Measurements from ENCODE around the gene PNMA8B. TPM values are rescaled to one million over a fixed set of nuclear protein-coding genes. Genes with fewer than 3 reads are reported as not detected.
"Not testable (repeated sequence)": the region's sequence is repeated elsewhere in the genome, so short reads cannot be mapped to it uniquely, and the experiment has no call there.

The PNMA8B gene, protein sequence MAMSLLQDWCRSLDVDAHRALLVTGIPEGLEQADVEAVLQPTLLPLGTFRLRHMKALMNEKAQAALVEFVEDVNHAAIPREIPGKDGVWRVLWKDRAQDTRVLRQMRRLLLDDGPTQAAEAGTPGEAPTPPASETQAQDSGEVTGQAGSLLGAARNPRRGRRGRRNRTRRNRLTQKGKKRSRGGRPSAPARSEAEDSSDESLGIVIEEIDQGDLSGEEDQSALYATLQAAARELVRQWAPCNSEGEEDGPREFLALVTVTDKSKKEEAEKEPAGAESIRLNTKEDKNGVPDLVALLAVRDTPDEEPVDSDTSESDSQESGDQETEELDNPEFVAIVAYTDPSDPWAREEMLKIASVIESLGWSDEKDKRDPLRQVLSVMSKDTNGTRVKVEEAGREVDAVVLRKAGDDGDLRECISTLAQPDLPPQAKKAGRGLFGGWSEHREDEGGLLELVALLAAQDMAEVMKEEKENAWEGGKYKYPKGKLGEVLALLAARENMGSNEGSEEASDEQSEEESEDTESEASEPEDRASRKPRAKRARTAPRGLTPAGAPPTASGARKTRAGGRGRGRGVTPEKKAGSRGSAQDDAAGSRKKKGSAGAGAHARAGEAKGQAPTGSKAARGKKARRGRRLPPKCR
- total RNA-seq: under 0.01 and 0.17 TPM in 2 replicates

DNA sequence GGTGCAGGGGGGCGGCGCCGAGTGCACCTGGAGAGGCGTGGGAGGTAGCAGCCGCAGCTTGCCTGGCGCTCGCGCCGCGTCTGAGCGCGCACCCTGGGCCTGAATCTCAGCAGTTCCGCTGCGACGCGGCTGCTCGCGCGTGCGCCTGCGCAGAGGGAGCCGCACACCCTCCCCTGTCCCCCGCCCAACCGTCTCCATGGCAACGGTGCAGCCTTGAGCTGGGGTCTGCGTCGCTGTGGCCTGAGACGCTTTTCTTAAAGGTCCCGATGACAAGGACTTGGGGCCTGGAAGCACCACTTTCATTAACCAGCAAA is at the start of gene PNMA8B:
Gene PNMA8B, minus strand, starts transcription at position 82 of the 314 bp plus-strand sequence. CDS start 402 bp downstream, outside the sequence.
- no peak for DNase-seq

DNA sequence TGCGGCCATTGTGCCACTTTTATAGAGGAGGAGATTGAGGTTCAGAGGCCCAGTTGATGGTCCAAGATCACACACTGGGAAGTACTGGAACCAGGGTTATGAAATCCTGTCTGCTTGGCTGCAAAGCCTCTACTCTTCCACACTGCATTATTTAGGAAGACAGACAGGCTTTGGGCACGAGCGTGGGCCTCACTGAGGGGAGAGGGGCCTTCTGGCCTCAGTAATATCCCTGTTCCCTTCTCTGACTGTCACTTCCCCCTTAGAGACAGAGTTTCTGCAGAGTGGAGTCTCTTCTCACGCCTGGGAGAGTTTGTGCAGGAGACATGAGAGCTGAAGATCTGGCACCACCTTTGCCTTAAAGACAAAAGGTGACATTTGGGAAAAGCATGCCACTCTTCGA is 49.0 kb upstream of the PNMA8B start:
- DNase-seq: no peak

DNA sequence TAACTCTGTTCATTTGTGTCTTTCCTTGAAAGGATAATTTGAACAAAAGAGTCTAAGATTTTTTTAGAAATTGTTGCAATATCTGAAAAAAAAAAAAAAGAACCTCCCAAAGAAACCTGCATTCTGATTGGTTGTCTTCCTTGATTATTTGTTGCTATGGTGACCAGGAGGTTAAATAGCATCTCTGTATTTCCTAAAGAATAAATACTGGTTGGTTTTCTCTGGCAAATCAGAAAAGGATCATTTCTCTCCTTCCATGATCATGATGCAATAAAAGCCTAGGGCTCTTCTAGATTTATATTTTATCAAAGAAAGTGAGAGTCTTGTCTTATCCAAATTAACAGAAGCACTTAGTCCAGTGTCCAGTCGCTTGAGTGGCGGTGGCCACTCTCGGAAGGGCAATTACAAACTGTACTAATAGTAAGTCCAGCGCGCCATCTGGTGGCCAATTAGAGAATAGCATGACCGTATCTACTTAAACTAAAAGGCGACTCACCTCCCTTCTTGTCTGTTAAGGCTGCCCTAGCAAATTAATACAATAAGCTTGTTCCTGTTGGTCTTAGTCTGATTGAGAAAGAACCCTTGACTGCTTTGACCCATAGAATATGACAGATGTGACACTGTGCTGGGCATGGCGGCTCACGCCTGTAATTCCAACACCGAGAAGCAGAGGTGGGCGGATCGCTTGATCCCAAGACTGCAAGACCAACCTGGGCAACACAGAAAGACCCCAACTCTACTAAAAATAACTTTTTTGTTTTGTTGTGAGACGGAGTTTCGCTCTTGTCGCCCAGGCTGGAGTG is 47.0 kb upstream of the PNMA8B start:
- DNase-seq: peak; percentile 93

DNA sequence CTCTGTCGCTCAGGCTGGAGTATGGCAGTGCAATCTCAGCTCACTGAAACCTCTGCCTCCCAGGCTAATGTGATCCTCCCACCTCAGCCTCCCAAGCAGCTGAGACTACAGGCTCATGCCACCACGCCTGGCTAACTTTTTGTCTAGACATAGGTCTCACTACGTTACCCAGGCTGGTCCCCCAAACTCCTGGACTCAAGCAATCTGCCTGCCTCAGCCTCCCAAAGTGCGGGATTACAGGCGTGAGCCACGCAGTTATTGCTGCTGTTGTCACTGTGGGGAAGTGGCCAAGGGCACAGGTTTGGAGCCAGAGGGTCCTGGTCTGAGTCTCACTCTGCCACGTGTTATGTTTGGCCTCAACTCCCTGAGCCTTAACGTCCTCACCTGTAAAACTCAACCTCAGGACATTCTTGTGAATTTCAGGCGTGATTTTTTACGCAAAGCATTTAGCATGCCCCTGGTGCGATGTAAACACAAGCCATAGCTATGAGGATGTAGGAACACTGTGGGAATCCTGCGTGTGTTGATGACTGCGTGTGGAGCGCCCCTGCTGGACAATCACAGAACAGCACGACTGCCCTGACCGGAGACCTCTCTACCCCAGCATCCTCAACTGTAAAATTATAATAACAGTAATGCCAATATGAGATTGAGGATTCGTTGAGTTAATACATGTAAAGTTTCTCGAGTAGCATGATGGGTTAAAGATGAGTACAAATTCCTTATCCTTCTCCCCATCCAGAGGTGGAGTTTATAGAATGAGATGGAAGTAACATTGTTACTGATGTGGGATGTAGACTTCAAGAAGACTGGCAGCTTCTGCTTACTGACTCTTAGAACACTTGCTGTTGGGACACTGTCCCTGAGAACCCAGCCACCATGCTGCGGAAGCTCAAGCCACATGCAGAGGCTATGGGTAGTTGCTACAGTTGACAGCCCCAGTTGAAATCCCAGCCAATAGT is 41.8 kb upstream of the PNMA8B start:
- peak; percentile 72 for DNase-seq

DNA sequence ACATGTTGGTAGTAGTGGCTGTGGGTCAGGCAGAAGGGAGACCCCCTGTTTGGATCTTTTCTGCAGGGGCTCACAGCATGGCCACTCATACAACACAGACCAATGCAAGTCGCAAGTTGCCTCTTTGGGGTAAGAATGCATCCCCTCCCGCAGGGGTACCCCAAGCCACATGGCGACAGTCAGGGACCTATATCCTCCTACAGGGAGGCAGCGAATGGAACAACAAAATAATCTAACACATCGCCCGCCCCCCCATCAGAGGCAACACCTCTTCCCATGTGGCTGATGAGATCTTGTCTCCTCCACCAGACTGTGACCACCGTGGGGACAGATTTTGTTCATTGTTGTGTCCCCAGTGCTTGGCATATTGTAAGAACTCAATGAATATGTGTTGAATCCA is 40.7 kb upstream of the PNMA8B start:
- DNase-seq: no peak

DNA sequence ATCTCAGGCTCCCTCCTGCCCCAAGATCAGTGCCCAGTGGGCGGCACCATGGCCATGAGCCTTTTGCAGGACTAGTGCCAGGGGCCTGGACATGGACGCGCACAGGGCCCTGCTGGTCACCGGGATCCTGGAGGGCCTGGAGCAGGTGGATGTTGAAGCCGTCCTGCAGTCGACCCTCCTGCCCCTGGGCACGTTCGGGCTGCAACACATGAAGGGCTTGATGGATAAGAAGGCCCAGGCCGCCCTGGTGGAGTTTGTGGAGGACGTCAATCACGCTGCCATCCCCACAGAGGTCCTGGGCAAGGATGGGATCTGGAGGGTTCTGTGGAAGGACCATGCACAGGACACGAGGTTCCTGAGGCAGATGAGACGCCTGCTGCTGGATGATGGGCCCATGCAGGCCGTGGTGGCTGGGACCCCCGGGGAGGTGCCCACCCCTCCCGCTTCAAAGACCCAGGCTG is 38.0 kb upstream of the PNMA8B start:
- DNase-seq: no peak

DNA sequence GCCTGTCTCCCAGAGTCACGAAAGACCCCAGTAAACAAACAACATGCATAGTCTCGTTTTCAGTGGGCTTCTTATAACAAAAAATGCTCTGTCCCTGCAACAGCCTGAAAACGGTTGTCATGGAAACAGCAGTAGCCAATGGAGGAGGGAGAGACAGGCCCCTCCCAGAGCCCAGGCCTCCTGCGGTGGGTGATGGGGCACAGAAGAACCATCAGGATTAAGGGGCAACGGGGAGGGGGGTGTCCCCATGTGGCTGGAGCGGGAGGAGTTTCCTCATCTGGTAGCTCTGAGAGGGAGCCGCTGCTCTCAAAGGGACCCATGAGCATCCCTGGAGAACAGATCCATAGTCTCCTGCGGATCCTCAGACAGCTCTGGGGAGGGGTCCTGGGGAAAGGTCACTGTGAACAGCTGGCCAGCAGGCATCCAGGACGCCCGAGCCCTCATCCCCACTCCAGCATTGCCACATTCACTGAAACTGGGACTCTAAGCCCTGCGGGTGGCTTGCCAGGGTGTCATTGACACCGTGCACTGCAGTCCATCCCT is 37.5 kb upstream of the PNMA8B start:
- DNase-seq: no peak

DNA sequence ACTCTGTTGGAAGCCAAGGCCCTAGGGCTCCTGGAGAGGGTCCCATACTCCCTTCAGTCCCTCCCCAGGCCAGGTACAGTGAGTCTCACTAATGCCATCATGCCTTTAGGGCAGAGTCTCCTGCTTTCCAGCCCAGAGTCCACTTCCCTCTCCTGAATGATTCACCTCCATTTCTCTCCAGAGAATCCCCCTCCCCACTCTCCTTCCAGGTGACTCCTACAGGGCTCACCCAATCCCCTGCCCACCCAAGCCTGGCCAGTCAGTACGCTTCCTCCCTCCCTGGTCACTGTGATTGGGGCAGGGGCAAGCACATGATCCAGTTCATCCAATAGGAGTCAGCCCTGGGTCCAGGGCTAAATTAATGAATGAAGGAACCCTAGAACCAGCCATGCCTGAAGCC is 35.0 kb upstream of the PNMA8B start:
- peak; percentile 11 for DNase-seq

DNA sequence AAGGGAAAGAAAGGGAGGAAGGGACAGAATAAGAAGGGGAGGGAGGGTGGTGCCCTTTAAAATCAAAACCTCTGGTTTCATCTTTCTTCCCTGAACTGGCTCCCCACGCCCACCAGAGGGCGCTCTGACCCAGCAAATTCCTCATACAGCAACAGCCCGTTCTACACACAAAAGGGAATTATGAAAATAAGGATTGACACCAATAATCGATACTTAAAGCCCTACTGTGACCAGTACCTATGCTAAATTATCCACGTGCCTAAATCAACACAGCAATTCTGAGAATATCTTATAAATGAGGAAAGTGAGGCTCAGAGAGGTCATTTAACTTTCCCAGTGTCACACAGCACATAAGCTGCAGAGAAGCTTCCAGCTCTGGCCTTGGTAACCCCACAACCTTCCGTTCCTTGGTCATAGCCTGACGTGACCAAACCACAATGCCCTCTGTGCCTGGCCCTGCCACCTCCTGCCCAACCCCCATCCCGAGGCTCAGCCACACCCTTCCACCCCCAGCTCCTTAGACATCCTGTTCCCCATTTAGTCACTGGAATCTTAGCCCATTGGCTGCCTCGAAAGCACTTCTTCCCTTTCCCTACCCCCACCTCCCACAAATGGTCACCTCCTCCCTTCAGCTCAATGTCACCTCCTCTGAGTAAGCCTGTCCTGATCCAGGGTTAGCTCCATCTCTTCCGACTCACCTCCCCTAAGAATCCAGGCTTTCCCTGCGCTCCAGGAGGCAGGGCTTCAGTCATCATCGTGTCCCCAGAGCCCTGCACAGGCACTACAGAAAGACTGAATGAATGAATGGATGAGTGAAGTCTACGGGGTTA is 34.2 kb upstream of the PNMA8B start:
- DNase-seq: peak; percentile 78

DNA sequence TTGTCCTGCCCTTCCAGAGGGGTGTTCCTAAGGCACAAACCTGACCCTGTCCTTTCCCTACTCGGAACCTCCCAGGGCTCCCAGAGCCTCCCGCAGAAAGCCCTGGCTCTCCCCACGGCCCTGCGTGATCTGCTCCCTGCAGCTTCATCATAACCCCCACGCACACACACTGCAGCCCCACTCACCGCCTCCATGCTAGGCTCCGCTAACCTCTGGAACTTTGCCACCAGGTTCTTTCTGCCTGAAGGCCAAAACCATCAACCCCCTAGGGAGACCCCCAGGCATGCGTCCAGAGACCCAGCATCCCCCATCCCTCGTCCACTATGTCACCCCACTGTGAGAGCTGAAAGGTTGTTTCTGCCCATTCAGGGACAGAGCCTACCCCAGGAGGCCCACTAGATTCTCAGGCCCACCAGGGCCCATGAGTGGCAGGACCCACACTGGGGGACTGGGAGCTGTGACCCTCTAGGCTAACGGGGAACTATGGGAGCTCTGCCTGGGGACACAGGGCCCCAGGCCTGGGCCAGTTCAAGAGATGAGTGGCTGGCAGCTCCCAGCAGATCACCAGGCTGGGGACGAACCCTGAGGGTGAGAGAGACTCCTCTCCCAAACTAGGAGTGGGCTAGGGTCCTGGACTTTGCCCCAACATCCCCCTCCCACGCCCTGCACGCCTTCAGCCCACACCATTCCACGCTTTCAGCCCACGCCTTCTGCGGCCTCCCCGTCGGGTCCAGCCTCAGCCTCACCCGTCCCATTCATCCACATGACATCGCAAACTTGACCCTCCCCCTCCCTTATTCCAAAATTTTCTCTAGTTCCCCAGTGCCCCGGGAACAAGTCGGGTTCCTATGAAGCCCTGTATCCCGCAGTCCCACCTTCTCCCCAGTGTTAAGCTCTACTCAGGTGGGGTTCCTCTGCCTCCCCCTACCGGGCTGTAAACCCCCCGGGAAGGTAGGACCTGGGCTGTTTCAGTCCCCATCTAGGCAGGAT is 33.2 kb upstream of the PNMA8B start:
- no peak for DNase-seq

DNA sequence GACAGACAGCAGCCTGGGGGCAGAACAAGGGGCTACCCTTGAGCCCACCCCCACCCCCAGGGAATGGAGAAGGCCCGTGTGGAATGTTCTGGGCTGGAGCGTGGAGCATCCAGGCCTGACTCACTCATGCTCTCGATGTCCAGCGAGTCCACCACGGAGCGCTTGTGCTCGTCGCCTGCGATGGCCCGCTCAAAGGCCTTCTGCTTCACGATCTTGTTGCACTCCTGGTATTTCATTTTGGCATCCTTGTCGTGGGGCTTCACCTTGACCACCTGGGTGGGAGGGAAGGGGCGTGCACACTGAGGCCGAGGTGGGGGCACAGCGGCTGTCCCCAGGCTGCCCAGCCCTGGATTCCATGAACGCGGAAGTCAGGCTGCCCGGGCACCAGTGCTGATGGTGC is 31.1 kb upstream of the PNMA8B start:
- DNase-seq: not testable (repeated sequence)

DNA sequence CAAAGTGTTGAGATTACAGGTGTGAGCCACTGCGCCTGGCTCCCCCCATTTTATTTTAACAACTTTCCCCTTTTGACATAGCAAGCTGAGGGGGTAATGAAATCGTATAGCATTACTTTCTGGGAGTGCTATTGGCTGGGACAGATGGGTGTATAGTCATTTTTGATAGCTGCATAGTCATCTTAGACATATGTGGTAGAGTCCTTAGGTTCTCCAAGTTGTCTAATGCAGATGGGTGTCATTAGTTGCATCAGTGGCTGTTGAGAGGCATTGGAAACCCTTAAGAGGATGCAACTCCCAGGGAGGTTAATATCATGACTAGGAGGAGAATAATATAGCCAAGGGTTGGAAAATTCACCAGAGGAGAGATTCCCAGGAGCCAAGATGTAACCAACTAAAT is 28.6 kb upstream of the PNMA8B start:
- DNase-seq: no peak

DNA sequence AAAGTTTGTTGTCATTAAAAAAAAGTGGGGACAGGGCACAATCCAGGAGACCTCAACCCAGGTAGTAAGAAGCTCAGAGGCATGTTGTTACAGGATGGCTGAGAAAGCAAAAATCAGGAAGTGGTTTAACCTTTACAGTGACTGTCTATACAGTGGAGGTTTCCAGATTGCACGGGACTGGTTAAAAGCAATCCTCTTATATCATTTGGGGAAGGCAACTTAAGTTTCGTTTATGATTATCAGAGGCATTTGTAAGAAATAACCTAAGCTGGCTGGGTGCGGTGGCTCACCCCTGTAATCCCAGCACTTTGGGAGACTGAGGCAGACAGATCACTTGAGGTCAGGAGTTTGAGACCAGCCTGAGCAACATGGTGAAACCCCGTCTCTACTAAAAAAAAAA is 27.3 kb upstream of the PNMA8B start:
- not testable (repeated sequence) for DNase-seq

DNA sequence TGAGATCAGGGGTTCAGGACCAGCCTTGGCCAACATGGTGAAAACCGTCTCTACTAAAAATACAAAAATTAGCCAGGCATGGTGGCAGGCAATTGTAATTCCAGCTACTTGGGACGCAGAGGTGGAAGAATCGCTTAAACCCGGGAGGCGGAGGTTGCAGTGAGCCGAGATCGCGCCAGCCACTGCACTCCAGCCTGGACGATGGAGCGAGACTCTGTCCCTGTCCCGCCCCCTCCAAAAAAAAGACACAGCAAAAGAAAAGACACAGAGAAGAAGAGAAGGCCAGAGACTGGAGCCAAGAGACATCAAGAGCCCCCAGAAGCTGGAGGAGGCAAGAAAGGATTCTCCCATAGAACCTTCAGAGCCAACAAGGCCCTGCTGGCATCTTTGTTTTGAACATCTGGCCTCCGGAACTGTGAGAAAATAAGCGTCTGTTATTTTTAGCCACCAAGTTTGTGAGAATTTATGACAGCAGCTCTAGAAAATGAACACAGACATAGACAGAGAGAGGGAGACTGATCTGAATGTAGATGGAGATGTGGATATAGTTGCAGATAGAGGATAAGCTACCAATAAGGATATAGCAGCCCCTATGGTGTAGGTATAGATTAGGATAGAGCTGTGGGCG is 25.7 kb upstream of the PNMA8B start:
- DNase-seq: no peak

DNA sequence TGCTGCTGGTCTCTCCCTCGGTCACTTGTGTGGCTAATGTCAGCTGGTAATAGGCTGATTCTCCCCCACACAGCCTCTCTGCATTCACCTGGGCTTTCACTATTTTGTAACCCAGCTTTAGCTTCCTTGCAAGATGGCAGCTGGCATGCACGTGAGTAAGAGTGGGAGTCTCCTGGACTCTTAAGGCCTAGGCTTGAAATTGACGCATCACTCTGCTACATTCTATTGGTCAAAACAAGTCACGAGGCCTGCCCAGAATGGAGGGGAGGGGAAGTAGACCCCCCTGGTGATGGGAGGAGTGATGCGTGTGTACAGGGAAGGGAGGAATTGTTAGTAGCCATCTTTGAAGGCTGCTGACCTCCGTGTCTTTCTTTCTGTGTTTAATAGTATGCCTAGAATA is 24.9 kb upstream of the PNMA8B start:
- no peak for DNase-seq

DNA sequence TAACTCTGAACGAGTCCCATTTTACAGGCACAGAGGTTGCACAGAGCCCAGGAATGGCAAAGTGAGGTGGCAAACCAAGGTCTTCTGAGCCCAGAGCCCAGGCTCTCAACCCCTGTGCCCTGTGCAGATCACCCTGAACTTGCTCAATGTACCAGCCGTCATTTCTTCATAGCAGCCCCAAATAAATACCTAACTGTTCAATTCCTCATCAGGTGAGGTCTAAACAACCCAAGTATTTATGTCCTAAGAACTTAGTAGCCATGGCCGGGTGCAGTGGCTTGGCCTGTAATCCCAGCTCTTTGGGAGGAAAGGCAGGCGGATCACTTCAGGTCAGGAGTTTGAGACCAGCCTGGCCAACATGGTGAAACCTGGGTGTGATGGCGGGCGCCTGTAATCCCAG is 21.8 kb upstream of the PNMA8B start:
- no peak for DNase-seq

DNA sequence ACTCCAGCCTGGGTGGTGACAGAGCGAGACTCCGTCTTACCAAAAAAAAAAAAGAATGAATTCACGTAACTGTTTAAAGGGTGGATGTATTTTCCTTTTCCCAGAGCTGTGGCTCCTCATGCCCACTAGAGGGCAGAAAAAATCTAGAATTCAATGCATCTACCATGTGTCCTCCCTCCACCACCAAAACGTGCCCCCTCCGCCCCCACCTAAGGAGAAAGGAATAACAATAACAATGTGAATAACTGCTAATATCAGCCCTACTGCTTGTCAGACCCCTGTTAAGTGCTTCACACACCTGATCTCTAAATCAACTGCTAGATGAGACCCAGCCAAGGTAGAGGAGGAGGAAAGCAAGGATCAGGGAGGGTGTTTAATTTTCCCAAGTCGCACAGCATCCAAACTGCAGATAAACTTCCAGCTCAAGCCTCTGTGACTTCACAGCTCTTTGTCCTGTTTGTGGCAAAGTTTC is 20.2 kb upstream of the PNMA8B start:
- peak; percentile 58 for DNase-seq

DNA sequence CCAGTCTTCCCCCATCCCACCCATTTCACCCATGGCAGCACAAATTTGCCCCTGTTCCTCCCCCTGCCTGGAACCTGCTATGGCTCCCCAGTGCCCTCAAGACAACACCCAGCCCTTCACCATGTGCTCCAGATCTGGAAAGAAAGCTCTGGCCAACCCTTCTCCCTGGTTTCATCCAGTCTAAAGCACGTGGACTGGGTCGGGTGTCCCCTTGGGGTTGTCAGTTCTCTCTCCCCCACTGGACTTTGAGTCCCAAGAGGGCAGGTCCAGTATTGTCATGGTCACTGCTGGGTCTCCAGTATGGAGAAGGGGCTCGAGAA is 19.6 kb upstream of the PNMA8B start:
- no peak for DNase-seq

DNA sequence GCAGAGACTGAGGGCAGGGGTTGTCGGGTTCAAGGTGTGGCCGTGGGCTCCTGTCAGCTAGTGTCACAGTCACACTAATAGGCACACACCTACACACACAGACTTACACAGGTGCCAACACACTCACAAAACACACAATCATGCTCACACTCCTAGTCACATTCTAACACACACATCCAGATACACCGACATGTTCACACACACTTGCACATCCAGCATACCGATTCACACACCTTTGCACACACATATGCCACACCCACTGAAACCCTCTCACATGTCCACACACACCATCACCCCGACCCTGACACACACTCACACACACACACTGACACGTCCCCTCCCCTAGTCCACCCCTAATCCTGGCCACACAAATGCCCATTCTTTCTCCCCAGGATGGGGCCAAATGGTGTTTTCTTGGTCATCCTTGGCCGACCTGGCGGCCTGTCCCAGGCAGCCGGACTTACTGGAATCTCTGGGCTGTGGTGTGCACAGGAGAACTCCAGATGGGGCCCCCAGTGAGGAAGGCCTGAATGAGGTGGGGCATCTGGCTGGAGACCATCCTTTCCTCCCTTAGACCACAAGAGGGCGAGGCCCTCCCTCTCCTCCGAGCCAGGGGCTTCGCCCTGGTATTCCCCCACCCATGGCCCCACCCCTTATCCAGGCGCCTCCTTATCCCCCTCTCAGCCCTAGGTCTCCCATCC is 19.1 kb upstream of the PNMA8B start:
- no peak for DNase-seq
